Central memory CD8-positive, alpha-beta T cell (primary cell): Measurements from ENCODE around the gene C1QA.
"Not testable (repeated sequence)": the region's sequence is repeated elsewhere in the genome, so short reads cannot be mapped to it uniquely, and the experiment has no call there.

Experiments
- ATAC-seq: fragments of 150-1000 bp; cut with Tn5 transposase; replicated peaks from 2 replicates; pipeline ENCODE4 v1.10.0; 2022; ENCODE audit warnings: mild to moderate bottlenecking, moderate FRiP score, moderate number of reproducible peaks; ENCODE audit not compliant: poor library complexity, severe bottlenecking; ENCODE audit errors: extremely low read depth
- DNase-seq, 2 donors: peaks; one replicate each; pipeline ENCODE4 v3.0.0; 2021; ENCODE audit warnings: low spot score in 2 of 2
- H3K27ac Mint-ChIP-seq: one replicate; pipeline ENCODE4 v1.8.0; 2022; ENCODE audit warnings: low read depth, mild to moderate bottlenecking, moderate library complexity, mixed read lengths
- H3K27me3 Mint-ChIP-seq: one replicate; pipeline ENCODE4 v1.8.0; 2022; ENCODE audit warnings: mixed read lengths
- H3K36me3 Mint-ChIP-seq: one replicate; pipeline ENCODE4 v1.8.0; 2022; ENCODE audit warnings: mild to moderate bottlenecking, moderate library complexity, mixed read lengths; ENCODE audit not compliant: insufficient read depth
- H3K4me1 Mint-ChIP-seq: one replicate; pipeline ENCODE4 v1.8.0; 2022; ENCODE audit warnings: mixed read lengths
- H3K4me3 Mint-ChIP-seq: one replicate; pipeline ENCODE4 v1.8.0; 2022; ENCODE audit warnings: mild to moderate bottlenecking, moderate library complexity, mixed read lengths
- H3K9me3 Mint-ChIP-seq: one replicate; pipeline ENCODE4 v1.8.0; 2022; ENCODE audit warnings: mixed read lengths

C1QA gene

DNA sequence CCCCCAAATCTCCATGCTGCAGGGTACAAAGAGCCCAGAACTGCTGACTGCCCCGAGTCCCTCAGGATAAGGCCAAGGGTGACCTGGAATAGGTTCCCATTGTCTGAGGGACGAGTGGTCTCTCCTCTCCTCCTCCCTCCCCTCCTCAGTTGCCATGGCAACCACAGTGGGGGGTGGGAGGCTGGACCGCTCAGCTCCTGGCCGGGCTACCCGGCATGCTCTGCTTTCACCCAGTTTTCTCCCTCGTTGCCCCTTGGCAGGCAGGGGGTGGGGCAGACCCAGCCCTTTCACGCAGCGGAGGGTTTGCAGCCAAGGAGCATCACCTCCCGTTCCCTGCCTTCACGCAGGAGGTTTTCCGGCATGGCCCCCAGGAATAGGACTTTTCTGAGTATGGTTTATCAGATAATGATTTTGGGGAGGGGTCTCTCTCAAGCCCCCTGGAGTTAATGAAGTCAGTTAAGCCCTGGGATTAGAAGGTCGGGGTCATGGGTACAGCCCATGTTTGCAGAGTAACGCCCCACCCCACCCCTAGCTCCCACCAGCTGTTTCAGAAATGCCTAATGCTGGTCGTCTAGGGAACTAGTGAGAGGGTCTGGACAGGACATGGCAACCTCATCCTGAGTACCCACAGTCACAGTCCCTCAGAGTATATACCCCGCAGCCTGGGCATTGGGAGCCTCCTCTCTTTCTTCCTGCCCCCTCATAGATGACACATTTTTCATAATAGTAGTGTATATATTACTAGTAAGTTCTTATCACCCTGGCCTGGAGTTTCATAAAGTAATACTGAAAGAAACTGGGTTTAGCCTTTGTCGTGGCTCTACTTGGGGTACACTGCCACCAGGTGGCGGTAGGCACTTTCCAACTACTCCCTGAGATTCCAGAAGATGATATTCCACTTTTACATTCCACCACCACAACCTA, 37.3 kb downstream of the C1QA start:
- H3K36me3 Mint-ChIP-seq = no peaks in the 10 kb centered on the region
- no peak for DNase-seq
- H3K9me3 Mint-ChIP-seq = no peaks in the 10 kb centered on the region
- no peaks in the 10 kb centered on the region for H3K4me1 Mint-ChIP-seq
- no peak overlapping the region for H3K27ac Mint-ChIP-seq
- peaks cover 59% of the 10 kb centered on the region for H3K27me3 Mint-ChIP-seq
- no peak for ATAC-seq
- H3K4me3 Mint-ChIP-seq = no peak overlapping the region

DNA sequence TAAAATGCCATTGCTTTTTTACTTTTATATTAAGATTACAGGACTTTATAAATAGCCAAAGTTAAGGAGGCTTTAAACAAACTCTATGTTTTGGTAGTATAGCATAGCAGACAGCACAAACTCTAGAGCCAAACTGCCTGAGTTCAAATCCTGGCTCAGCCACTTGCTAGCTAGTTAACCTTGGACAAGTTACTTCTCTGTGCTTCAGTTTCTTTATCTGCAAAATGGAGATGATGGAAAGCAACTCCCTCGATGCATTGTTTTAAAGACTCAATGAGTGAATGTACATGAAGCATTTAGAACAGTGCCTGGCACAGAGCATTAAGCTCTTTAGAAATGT, 38.0 kb downstream of the C1QA start:
- Mint-ChIP-seq H3K27ac (no peak overlapping the region), H3K9me3 (no peaks in the 10 kb centered on the region), H3K27me3 (peaks cover 52% of the 10 kb centered on the region), H3K4me3 (no peak overlapping the region), H3K36me3 (no peaks in the 10 kb centered on the region), H3K4me1 (no peaks in the 10 kb centered on the region)
- no peak for ATAC-seq
- no peak for DNase-seq

DNA sequence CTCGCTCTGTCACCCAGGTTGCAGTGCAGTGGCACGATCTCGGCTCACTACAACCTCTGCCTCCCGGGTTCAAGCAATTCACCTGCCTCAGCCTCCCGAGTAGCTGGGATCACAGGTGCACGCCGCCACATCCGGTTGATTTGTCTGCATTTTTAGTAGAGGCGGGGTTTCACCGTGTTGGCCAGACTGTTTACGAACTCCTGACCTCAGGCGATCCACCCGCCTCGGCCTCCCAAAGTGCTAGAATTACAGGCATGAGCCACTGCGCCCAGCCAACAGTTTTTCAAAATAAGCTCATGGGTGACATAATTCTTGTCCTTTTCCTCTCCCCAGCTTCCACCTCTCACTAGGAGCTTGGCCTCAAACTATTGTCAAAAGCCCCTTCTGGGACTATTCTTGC, 39.7 kb downstream of the C1QA start:
- not testable (repeated sequence) for H3K4me3 Mint-ChIP-seq, H3K36me3 Mint-ChIP-seq, ATAC-seq, H3K4me1 Mint-ChIP-seq, H3K9me3 Mint-ChIP-seq, DNase-seq, H3K27ac Mint-ChIP-seq
- H3K27me3 Mint-ChIP-seq = peaks cover 35% of the 10 kb centered on the region

DNA sequence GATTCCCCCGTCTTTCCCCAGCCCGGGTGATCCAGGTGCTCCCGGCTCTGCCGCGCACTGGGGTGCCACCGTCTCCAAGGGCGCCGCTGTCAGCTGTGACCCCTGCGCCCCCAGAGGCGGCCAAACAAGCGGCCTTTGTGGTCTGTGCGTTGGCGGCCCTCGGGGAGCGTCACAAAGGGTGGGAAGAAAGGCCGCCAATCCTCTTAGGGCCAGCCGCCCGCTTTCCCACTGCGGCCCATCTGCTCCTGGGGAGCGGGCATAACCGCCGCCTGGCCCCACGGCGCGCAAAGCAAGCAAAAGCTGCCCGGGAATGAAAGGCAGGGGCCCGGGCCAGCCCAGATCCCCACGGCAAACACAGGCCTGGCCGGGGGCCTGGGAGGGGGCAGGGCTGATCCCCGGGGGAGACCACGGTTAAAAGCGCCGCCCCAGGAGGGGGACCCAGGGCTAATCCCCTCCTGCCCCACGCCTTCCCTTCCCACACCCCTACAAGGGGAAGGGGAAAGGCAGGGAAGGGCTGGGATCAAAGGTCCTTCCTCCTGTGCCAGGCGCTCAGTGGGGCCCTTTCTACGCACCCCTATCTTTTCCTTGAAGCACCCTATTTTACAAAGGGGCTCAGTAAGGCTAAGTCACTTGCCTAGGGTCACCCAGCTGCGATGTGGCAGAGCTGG, 40.6 kb downstream of the C1QA start:
- DNase-seq (no peak), ATAC-seq (no peak)
- no peaks in the 10 kb centered on the region for H3K9me3 Mint-ChIP-seq
- H3K27me3 Mint-ChIP-seq = peaks cover 26% of the 10 kb centered on the region
- H3K36me3 Mint-ChIP-seq = no peaks in the 10 kb centered on the region
- no peaks in the 10 kb centered on the region for H3K4me1 Mint-ChIP-seq
- no peak overlapping the region for H3K27ac Mint-ChIP-seq
- H3K4me3 Mint-ChIP-seq = no peak overlapping the region

DNA sequence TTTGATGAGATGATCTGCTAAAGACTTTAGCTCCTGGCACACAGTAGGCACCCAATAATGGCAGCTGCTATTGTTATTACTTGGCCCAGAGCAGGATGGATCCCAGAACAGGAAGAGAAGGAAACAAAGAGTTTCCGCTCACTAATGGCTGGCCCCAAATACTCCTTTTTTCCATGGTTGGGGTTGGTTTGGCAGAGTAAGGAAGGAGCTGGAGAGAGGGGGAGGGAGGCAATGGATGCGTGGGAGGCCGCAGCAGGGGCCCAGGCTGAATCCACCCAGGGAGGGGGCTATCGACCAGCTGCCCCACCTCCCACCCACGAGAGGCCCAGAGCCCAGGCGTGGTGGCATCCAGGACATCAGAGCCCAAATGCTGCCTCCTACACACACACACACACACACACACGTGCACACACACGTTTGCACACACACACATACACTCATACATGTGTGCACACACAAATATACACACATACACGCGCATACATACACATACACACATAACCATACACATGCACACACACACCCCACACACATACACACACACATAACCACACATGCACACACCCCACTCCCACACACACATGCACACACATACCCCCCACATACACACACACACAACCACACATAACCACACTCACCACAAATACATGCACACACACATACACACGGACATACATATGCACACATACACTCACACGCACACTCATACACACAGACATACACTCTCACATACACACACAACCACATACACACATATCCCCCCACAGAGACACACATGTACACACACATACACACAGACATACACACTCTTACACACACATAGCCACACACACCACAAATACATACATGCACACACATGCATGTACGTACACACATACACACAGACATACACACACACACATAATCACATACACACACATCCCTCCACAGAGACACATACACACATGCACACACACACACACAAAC, 41.8 kb downstream of the C1QA start:
- H3K36me3 Mint-ChIP-seq = no peaks in the 10 kb centered on the region
- H3K27ac Mint-ChIP-seq = no peak overlapping the region
- H3K27me3 Mint-ChIP-seq = peaks cover 14% of the 10 kb centered on the region
- no peaks in the 10 kb centered on the region for H3K9me3 Mint-ChIP-seq
- no peaks in the 10 kb centered on the region for H3K4me1 Mint-ChIP-seq
- DNase-seq = no peak
- H3K4me3 Mint-ChIP-seq = no peak overlapping the region
- ATAC-seq = no peak

DNA sequence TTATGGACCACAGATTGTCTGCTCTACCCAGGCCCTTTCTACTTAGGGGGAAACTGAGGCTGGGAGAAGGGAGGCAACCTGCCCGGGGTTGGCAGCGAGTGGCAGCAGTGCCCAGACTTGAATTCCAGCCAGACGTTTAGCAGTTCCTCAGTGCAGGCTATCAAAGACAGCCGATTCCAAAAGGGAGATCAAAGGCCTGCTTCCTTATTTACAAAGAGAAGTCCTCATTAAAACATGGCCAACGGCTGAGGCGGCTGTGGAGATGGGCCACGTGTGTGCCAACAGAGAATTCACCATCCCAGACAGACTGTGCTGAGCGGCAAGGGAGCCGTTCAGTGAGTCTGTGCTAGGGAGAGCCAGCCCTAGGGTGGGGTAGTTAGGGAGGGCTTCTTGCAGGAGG, 44.3 kb downstream of the C1QA start:
- Mint-ChIP-seq H3K9me3 (no peaks in the 10 kb centered on the region), H3K36me3 (no peaks in the 10 kb centered on the region)
- no peak for ATAC-seq

DNA sequence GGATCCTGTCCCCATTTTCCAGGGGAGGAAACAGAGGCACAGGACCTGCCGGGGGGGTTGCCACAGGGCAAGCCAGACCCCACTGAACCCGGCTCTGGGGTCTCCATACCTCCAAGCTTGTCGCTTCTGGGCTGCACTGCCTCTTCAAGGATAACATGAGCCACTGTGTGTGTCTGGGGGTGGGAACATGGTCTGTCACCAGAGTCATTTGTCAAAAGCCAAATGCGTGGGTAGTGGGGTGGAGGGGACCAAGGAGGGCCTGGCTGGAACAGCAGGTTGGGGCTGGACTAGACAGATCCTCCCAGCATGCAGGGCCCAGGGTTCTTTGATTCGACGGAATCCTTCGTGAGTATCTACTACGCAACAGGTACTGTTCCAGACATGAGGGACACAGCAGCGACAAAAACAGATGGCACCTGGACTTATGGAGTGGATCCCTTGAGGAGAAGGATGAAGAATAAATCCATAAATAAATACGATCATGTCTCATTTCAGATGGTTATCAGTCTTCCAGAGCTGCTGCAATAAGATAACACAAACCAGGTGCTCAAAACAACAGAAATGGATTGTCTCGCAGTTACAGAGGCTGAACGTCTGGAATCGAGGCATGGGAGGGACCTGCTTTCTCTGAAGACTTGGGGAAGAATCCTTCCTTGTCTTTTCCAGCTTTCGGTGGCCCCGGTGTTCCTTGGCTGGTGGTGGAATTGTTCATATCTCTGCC, 45.3 kb downstream of the C1QA start:
- DNase-seq = no peak
- H3K4me1 Mint-ChIP-seq = no peaks in the 10 kb centered on the region
- H3K27ac Mint-ChIP-seq = no peak overlapping the region
- H3K9me3 Mint-ChIP-seq = no peaks in the 10 kb centered on the region
- H3K36me3 Mint-ChIP-seq = no peaks in the 10 kb centered on the region
- H3K27me3 Mint-ChIP-seq = peaks cover 33% of the 10 kb centered on the region
- H3K4me3 Mint-ChIP-seq = no peak overlapping the region
- no peak for ATAC-seq

More for the DNA sequence above, 44.3 kb downstream of the C1QA start:
- Mint-ChIP-seq H3K4me1 (no peaks in the 10 kb centered on the region), H3K4me3 (no peak overlapping the region), H3K27me3 (peaks cover 24% of the 10 kb centered on the region), H3K27ac (no peak overlapping the region)
- DNase-seq = no peak

DNA sequence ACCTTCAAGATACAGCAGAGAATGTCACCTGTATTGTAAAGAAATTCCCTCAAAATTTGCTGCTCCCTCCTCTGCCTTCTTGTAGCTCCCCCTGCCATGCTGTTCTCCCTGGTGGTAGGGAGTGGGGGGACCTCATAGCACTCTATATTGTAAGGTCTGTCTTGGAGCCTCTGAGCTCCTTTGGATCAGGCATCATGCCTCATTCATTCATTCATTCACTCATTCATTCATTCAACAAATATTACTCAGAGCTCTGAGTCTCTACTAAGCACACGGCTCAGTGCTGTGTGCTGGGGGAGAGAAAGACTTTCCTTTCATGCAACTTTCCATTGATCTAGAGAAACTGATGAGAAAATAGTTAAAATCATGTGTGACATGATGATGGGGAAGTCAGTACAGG, 47.1 kb downstream of the C1QA start:
- ATAC-seq (no peak), DNase-seq (no peak)
- Mint-ChIP-seq H3K4me1 (no peaks in the 10 kb centered on the region), H3K27ac (no peak overlapping the region), H3K27me3 (peaks cover 49% of the 10 kb centered on the region), H3K9me3 (no peaks in the 10 kb centered on the region), H3K4me3 (no peak overlapping the region), H3K36me3 (no peaks in the 10 kb centered on the region)

DNA sequence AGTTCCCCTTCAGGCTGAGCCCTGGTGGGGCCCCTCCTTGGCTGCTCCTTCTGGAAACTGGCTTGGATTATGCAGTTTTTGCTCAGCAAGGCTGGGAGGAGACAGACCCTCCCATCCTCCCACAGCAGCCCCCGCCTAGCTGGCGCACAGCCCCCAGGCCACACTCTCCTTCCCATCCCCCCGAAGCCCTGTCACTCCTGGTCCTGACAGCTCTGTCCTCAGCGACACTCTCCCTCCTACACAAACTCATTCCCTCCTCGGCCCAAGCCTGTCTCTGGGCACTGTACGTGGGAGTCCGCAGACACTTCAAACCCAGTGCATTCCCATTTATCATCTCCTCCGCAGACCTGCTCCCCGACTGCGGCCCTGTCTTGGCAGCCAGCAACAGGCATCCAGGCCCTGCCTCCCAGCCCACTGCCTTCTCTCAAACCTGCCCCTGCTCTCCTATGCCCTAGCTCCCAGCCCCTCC, 49.2 kb downstream of the C1QA start:
- H3K9me3 Mint-ChIP-seq = no peaks in the 10 kb centered on the region
- H3K27me3 Mint-ChIP-seq = peaks cover 54% of the 10 kb centered on the region
- H3K4me3 Mint-ChIP-seq = no peak overlapping the region
- no peak overlapping the region for H3K27ac Mint-ChIP-seq
- ATAC-seq = no peak
- DNase-seq = no peak
- no peaks in the 10 kb centered on the region for H3K4me1 Mint-ChIP-seq
- no peaks in the 10 kb centered on the region for H3K36me3 Mint-ChIP-seq

DNA sequence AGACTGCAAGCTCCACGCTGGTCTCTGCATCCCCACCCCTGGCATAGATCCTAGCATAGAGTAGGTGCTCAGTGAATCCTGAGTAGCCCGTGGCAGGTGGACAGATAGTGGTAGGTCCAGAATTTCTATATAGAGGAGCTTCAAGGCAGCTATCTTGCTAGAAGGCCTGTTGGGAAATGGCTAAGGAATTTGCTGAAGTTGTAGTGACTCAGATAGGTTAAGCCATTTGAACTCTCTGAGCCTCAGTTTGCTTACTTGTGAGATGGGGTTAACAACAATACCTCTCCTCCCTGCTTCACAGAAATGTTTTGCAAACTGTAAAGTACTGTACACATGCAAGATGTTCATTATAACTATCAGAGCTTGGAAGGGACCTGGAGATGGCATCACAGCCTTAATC, 50.8 kb downstream of the C1QA start:
- no peak overlapping the region for H3K27ac Mint-ChIP-seq
- ATAC-seq = no peak
- no peaks in the 10 kb centered on the region for H3K36me3 Mint-ChIP-seq
- no peaks in the 10 kb centered on the region for H3K9me3 Mint-ChIP-seq
- DNase-seq = no peak
- peaks cover 54% of the 10 kb centered on the region for H3K27me3 Mint-ChIP-seq
- H3K4me3 Mint-ChIP-seq = no peak overlapping the region
- H3K4me1 Mint-ChIP-seq = no peaks in the 10 kb centered on the region

DNA sequence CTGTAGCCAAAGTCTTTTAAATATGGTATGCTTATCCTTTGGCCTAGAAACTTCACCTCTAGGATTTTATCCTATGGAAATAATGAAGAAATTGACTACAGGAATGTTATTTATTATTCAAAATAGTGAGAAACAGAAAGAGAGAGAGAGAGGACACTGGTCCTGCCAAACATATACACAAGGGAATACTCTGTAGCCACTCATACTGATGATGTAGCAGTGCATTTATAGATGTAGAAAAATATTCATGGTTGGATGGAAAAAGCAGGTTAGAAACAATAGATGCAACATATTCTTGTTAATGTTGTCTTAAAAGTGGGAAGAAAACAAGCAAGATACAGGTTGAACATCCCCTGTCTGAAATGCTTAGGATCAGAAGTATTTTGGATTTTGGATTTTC, 52.0 kb downstream of the C1QA start:
- Mint-ChIP-seq H3K9me3 (no peaks in the 10 kb centered on the region), H3K27me3 (peaks cover 53% of the 10 kb centered on the region), H3K4me1 (no peaks in the 10 kb centered on the region), H3K36me3 (no peaks in the 10 kb centered on the region), H3K27ac (no peak overlapping the region), H3K4me3 (no peak overlapping the region)
- DNase-seq = no peak
- no peak for ATAC-seq
